ENCODE measurements around the gene ARL6IP1.
"Not testable (repeated sequence)": the region's sequence is repeated elsewhere in the genome, so short reads cannot be mapped to it uniquely, and the experiment has no call there.

DNA sequence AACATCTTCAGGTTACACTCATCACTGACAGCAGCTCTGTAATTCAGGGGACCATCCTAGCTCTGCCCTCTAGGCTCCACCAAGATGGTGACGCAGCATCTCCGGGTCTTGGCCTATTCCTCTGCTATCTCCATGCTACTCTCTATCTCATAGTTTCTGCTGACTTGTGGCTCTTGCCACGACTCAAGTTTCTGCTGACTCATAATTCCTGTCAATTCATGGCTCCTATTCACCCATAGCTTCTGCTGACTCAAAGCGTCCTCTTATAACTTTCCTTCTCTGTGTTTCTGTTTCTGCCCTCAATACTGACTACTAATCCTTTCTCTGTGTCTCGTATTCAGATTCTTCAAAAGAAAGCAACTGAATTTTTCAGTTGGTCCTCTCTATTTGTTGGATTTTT lies 38.6 kb downstream of the ARL6IP1 start:
- TF ChIP-seq, protein P1, sequence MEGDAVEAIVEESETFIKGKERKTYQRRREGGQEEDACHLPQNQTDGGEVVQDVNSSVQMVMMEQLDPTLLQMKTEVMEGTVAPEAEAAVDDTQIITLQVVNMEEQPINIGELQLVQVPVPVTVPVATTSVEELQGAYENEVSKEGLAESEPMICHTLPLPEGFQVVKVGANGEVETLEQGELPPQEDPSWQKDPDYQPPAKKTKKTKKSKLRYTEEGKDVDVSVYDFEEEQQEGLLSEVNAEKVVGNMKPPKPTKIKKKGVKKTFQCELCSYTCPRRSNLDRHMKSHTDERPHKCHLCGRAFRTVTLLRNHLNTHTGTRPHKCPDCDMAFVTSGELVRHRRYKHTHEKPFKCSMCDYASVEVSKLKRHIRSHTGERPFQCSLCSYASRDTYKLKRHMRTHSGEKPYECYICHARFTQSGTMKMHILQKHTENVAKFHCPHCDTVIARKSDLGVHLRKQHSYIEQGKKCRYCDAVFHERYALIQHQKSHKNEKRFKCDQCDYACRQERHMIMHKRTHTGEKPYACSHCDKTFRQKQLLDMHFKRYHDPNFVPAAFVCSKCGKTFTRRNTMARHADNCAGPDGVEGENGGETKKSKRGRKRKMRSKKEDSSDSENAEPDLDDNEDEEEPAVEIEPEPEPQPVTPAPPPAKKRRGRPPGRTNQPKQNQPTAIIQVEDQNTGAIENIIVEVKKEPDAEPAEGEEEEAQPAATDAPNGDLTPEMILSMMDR (IDR thresholded peaks at IDR 0.05) = not testable (repeated sequence)
- TF ChIP-seq EP300 (IDR thresholded peaks at IDR 0.05) = not testable (repeated sequence)

Data from upper lobe of left lung (tissue), 4 donors.